GM19455 (cell line): ENCODE data around the gene OR2T29.
"Not testable (repeated sequence)": the region's sequence is repeated elsewhere in the genome, so short reads cannot be mapped to it uniquely, and the experiment has no call there.

ENCODE experiments used
- ATAC-seq: cut with Tn5 transposase; IDR thresholded peaks from one replicate; pipeline ENCODE4 v1.9.1; 2021; ENCODE audit not compliant: unreplicated experiment

OR2T29 gene, protein sequence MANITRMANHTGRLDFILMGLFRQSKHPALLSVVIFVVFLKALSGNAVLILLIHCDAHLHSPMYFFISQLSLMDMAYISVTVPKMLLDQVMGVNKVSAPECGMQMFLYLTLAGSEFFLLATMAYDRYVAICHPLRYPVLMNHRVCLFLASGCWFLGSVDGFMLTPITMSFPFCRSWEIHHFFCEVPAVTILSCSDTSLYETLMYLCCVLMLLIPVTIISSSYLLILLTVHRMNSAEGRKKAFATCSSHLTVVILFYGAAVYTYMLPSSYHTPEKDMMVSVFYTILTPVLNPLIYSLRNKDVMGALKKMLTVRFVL

DNA sequence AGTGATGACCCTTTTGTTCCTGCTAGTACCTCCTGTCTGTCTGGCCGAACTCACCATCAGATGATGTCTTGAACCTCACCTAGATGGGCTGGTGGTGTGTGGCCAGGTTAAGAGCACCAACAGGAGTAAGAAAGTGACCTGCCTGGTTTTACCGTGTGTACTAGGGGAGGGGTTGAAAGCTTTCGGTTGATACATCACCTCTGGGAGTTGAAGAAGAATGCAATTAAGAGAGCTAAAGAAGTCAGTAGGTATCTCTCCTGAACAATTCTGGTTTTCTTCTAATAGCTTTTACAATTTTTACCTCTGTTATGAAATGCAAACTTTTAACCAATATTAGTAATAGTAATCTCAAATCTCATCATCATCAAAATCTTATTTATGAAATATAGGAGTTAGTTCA, at the start of gene OR2T29:
OR2T29 (minus strand) TSS at position 101 of the 400 bp plus-strand sequence. CDS start 3,281 bp downstream, outside the sequence.
- not testable (repeated sequence) for ATAC-seq

DNA sequence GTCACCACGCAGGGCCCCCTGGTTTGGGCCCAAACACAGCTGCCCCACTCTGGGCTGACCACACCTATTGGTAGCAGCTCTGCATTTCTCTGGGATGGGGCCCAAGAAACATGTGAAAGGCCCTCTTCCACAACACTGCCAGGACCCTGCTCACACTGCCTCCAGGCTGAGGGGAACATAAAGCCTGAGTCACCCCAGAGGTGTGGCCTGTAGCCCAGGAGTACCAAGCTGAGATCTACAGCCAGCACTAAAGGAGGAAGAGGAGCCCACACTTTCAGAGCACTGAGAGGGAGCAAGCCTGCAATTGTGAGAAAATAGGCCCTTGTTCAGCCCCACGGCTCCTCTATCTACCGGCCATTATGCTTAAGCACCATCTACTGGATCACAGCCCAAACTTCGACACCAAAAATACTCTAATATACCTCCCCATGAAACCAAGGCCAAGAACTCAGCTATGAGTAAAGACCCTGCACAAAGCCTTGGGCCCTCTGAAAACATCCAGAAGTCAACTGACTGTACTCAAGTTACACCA, 49.4 kb upstream of the OR2T29 start:
- ATAC-seq: no peak

DNA sequence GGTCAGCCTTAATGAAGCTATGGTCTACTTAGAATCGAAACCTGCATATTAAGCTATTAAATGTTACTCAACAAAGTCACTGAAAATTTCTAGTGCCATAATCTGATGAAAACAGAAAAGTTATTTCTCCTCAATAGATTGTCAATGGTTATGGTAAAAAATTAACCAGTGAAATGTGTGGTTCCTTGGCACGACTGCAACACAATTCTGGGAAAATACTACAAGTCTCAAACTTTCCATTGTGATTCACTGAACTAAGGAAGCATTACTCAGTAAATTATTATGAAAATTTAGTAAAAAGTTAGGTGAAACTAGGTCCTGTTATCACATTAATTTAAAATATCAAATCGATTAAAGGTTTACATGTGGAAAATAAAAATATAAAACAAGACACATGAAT, 47.7 kb upstream of the OR2T29 start:
- ATAC-seq: no peak

DNA sequence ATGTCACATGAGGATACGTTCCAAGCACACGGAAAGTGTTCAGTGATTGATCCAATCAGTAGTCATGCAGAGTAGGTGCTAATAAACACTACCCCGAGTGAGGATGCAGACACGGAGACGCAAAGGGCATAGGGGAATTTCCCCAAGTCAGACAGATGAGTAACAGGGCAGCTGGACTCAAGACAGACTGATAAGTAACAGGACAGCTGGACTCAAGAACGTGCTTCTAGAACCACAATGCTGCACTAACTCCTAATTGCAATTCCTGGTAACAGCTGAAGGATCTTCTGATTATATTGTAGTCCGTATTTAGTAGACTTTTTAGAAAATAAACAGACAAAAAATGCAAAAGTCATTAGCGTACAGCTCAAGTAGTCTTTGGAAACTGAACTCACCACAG, 36.8 kb upstream of the OR2T29 start:
- no peak for ATAC-seq

DNA sequence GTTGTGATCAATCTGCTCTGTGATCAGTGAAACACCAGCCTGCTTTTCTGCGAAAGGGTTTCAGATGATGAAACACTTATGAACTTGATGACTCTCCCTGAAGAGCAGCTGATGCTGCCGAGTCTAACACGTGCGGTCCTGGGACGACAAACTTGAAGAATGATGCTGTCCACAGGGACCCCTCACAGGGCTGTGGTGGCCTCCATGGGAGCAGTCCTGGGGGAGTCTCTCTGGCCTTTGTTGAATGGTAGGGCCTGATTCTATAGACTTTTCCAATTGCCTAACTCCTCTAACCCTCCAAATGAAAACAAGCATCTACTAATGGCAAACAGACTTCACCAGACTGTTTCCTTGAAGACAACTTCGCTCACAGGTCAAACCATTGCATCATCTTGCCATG, 35.0 kb upstream of the OR2T29 start, which contains the start of gene OR2T10:
OR2T10 (minus strand) TSS at position 112 of the 400 bp plus-strand sequence. CDS start 3,932 bp downstream, outside the sequence.
- no peak for ATAC-seq

DNA sequence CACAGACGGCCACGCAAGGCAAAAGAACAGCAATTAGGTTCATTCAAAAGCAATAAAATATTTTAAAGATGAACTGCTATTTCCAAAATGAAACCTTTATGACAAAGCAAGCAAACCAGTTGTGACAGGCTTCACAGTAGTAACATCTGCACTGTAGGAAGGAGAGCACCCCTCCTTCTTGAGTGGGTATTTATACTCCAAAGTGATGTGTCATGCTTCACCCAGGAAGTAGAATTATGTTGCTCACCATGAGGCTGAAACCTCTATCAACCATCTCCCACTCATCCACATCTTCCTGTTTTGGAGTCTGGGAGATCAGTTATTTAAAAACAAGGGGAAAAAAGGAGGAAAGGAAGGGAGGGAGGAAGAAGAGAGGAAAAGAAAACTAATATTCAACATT, 34.0 kb upstream of the OR2T29 start:
- no peak for ATAC-seq

DNA sequence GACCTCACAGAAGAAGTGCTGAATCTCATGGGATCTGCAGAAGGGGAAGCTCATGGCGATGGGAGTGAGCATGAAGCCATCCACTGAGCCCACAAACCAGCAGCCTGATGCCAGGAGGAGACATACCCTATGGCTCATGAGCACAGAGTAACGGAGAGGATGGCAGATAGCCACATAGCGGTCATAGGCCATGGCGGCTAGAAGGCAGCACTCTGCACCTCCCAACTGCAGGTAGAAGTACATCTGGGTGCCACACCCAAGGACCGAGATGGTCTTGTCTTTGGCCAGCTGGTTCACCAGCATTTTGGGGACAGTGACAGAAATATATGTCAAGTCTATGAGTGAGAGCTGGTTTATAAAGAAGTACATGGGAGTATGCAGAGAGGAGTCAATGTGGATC, 30.7 kb upstream of the OR2T29 start:
- no peak for ATAC-seq

DNA sequence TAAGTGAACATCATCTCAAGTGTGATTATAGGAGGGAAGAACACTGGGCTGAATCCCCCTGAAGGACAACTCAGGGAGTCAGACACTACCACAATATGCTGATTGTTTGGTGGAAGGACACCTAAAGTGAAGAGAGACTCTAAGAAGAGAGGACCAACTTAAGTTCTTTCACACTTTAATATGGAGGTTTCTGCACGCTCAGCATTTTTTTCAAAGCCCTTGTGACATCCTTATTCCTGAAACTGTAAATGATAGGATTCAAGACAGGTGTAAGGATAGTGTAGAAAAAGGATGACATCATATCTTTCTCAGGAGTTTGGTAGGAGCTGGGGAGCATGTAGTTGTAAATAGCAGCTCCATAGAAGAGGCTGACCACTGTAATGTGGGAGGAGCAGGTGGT, 30.1 kb upstream of the OR2T29 start:
- ATAC-seq: no peak

DNA sequence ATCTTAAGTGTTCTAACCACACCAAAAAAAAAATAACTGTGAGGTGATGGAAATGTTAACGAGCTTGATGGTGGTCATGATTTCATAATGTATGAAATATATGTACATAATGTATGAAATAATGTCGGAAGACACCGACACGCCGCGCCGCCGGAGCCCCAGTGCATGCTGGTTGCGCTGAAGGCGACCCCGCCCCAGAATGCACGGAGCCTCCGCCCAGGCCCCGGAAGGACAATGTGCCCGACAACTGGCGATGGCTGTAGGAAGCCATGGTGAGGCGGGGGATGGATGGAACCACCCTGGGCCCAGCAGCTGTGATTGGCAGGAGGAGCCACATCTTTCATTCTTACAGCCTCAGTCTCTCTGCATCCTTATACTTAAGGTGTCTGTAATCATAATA, 27.5 kb upstream of the OR2T29 start:
- ATAC-seq: no peak

DNA sequence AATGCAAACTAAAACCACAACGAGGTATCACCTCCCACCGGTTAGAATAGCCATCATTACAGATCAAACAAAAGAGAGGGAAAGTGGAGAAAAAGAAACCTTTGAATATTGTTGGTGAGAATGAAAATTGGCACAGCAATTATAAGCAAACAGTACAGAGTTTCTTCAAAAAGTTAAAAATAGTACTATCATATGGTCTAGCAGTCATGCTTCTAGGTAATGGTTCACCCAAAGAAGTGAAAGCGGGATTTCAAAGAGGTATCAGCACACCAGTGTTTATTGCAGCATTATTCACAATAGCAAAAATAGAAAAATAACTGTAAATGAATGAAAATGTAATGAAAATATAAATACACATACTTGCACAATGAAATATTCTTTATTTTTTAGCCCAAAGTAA, 26.8 kb upstream of the OR2T29 start:
- no peak for ATAC-seq

DNA sequence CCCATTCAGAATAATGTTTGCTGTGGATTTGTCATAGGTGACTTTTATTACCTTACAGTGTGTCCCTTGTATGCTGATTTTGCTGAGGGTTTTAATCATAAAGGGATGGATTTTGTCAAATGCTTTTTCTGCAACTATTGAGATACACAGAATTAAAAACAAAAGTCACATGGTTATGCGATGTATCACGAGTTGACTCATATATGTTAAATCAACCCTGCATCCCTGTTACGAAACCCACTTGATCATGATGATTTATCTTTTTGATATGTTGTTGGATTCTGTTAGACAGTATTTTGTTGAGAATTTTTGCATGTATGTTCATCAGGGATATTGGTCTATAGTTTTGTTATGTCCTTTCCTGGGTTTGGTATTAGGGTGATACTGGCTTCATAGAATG, 22.7 kb upstream of the OR2T29 start:
- ATAC-seq: no peak

DNA sequence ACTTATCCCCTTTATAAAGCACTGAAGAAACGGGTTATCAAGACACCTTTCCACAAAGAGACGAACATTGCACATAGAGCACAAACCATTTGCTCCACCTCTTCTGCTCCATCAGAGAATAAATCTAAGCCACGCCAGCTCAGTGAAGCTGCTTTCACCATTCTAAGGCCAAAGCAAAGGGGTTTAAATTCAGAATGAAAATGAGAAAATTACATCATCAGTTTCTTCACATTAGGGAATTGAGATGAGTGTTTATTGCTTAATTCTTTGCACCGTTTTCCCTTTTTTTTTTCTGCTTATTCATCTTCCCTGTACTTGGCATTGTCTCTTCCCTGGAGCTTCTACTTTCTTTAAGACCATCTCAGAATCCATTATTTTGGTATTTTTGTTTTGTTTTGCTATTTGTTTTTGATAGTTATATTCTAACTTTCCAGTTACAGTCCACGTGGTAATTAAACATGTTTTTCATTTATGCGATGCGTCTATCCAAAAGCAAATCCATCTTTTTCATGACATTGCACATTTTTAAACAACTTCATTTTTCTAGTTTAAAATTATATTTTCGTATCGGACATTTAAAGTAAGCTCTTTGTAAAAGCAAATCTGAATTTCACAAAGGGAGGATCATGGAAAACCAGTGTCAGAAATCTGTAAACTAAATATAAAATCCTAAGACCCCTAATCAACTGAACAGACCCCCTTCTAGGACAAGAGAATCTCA, 13.8 kb upstream of the OR2T29 start:
- ATAC-seq: no peak

DNA sequence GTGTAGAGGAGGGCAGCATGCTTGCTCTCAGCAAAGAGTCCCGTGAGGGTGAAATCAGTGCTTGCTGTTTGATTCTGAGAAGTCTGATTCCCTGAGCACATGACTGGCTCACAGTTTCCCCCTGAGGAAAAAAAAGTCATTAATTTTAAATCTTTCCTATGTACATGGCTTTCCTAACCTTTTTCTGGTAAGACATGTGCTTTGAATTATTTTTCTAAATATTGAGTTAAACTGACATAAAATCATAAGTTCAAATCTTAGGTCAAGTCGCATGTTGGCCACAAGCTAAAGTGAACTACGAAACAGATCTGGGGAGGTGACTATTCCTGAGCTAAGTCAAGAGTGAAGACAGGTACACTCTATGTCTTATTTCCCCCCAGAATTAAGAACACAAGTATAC, 12.1 kb upstream of the OR2T29 start, which contains the start of gene OR2T34:
OR2T34 (minus strand) TSS at position 101 of the 400 bp plus-strand sequence; CDS start at position 101, 0 bp downstream.
- not testable (repeated sequence) for ATAC-seq

DNA sequence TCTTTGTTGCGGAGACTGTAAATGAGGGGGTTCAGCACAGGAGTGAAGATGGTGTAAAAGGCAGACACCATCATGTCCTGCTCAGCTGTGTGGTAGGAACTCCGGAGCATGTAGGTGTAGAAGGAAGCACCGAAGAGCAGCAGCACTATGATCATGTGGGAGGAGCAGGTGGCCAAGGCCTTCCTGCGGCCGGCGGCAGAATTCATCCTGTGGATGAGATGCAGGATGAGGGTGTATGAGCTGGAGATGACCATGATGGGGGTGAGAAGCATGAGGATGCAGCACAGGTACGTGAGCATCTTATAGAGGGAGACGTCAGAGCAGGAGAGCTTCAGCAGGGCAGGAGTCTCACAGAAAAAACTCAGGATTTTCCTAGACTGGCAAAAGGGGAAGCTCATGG, 11.3 kb upstream of the OR2T29 start:
- ATAC-seq: not testable (repeated sequence)

DNA sequence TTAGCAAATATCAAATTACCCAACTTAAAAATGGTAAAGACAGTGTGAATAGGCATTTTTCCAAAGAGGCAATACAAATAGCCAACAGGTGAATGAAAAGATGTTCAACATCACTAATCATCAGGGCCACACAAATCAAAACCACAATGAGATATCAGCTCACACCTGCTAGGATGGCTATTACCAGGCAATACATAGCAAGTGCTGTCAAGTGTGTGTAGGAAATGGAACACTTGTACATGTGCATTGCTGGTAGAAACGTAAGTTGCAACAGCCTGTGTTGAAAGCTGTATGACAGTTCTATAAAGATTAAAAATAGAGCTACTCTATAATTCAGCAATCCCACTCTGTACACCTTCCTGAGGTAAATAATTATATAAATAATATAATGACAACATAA, 9.5 kb upstream of the OR2T29 start:
- ATAC-seq: peak; percentile 90

DNA sequence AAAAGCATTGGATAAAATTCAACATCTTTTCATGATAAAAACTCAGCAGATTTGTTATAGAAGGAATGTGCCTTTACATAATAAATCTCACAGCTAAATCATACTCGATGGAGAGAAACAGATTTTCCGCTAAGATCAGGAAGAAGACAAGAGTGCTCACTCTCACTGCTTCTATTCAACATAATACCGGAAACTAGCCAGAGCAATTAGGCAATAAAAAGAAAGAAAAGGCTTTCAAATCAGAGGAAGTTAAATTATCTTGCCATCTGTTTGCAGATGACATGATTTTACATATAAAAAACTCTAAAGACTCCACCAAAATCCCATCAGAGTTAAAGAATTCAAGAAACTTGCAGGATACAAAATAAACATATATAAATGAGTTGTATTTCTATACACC, 8.2 kb upstream of the OR2T29 start:
- not testable (repeated sequence) for ATAC-seq

DNA sequence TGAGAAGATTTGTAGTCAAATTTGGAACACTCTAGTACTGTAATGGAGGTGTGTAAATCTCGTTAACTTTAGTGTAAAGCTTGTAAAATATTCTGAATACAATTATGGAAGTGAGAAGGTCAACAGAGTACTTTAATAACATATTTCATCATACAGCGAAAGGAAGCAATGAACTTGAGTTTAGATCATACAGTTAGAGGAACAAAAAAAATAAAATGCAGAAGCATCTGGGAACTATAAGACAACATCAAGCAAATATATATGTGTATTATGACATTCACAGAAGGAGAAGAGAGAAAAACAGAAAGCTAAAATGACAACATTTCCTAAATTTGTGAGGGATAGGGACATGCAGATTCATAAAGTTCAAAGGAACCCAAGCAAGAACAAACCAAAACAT, 6.5 kb upstream of the OR2T29 start:
- not testable (repeated sequence) for ATAC-seq

DNA sequence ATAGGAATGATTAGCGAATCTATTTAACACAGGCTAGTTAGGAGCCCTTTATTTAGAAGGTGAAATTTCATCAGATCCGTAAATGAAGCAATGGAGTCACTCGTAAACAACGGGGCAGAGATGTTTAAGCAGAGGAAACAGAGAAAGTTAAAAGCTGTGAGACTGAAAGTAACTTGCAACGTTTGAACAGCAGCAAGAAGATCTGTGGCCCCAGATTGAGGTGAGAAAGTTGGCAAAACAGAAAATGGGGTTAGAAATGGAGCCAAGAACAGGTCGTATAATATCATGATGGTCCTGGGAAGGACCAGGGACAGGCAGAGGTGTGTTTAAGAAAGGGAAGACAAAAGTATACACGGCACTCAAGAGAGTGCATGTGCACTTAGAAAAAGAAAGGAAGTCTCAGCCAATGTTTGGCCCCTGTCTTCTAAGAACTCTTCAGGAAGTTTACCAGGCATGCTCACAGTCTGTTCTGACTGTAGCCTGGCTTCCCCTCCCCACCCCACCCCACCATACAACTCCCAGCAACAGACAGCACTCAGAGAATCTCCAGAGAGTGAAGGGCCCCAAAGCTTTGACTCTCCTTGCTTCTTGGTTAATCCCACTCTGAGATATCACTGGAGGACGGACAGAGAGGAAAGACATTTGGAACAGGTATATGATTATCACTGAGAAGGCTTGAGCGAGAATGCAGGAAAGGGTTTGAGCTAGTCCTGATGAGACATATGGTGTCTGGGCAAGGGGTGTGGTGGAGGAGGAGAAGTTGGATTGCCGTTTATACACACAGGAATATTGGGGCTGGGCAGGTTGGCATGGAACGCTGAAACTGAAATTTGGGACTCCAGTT, 3.2 kb upstream of the OR2T29 start:
- peak; percentile 62 for ATAC-seq

DNA sequence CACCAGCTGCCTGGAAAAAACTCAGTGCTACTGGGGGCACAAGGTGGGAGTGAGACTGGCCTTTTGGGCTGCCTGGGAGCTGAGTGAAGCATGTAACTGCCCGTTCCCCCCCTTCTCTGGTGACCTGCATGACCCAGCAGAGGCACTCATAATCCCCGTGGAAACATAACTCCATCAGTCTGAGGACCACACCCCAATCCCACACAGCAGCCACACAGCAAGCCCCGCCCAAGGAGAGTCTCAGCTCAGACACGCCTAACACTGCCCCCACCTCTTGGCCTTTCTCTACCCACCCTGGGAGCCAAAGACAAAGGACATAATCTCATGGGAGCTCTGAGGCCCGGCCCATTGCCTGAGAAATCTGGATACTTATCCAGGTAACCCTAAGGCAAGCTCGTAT, 11.5 kb downstream of the OR2T29 start:
- not testable (repeated sequence) for ATAC-seq

DNA sequence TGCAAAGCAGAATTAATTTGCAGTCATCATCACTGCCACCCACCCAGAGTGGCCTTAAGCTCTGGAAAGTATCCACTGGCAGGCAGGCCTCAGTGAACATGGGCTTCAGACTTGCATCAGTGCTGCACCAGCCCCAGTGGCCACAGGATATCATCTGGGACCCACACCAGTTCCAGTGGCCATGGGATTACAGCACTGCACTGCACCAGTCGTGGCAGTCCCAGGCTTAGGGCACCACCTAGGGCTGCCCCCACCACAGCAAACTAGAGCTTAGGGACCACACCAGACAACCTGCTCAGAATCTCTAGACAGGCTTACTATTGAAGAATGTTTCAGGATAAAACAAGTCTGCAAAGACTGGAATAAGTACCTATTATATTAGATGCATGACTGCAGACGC, 15.2 kb downstream of the OR2T29 start:
- not testable (repeated sequence) for ATAC-seq

DNA sequence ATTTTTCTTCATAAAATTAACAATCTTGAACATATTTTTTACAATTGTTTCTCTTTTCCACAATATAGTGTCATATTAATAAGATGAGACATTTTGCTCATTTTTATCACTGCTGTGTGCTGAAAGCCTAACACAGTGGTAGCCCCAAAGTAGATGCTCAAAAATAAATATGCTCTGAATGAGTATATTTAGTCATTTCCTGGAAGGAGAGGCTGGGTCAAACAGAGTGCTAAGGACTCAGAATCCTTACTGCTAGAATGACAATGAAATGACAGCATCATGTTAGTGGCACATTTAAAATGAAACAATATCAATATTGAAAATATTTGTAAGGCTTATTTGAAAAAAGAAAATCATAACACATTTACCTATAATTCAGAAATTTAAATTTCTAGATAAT, 25.1 kb downstream of the OR2T29 start:
- ATAC-seq: not testable (repeated sequence)
